Measurements from ENCODE around the gene CTF1. TPM values are rescaled to one million over a fixed set of nuclear protein-coding genes. Genes with fewer than 3 reads are reported as not detected.
A peak's percentile ranks its signal among the peaks of the same experiment; 100 is the strongest.

Gene CTF1
- total RNA-seq, 2 donors from 2014 or later, result 3.1 to 3.3 TPM

DNA sequence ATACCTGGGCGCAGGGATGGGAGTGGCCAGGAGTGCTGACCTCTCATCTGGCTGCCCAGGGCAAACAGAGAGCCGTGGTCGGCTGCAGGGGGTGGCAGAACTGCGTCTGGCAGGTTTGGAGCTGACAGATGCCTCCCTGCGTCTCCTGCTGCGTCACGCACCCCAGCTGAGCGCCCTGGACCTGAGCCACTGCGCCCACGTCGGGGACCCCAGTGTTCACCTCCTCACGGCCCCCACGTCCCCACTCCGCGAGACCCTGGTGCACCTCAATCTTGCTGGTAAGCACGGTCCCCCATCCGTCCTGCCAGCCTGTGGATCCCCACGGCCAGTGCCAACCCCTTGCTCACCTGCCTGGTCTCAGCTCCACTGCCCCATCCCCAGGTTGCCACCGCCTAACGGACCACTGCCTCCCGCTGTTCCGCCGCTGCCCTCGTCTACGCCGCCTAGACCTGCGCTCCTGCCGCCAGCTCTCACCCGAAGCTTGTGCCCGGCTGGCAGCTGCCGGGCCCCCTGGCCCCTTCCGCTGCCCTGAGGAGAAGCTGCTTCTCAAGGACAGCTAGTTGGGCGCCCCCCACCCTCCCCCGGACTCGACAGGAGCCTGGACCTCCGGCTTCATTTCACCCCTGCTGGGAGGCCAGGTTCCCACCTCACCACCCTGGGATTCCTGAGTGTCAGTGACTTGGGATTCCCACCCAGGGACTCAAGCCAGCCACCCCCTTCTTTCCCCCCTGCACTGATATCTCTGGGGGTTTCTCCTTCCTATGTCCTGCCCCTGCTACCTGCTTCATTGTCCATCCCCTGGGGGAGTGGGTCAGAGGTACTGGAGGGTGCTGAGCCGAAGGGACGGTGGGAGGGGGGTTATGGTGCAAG lies 50.5 kb downstream of the CTF1 start:
- no peaks in the 10 kb centered on the region for H3K27me3 Mint-ChIP-seq (ENCODE audit: insufficient read depth)
- peaks cover 49% of the 10 kb centered on the region for H3K36me3 ChIP-seq (ENCODE audit: control insufficient read depth, insufficient read depth, low read length)
- peak overlapping the region; percentile 79 for H3K27ac Mint-ChIP-seq
- DNase-seq, result peak; percentile 60
- H3K9ac ChIP-seq (ENCODE audit: extremely low read depth, low read length, poor library complexity, severe bottlenecking), result peak overlapping the region; percentile 82
- peaks cover 16% of the 10 kb centered on the region for H3K4me1 ChIP-seq (ENCODE audit: control insufficient read depth, insufficient read depth, low read length)
- TF ChIP-seq, protein P1, sequence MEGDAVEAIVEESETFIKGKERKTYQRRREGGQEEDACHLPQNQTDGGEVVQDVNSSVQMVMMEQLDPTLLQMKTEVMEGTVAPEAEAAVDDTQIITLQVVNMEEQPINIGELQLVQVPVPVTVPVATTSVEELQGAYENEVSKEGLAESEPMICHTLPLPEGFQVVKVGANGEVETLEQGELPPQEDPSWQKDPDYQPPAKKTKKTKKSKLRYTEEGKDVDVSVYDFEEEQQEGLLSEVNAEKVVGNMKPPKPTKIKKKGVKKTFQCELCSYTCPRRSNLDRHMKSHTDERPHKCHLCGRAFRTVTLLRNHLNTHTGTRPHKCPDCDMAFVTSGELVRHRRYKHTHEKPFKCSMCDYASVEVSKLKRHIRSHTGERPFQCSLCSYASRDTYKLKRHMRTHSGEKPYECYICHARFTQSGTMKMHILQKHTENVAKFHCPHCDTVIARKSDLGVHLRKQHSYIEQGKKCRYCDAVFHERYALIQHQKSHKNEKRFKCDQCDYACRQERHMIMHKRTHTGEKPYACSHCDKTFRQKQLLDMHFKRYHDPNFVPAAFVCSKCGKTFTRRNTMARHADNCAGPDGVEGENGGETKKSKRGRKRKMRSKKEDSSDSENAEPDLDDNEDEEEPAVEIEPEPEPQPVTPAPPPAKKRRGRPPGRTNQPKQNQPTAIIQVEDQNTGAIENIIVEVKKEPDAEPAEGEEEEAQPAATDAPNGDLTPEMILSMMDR (conservative IDR thresholded peaks at IDR 0.05), result no peak
- H3K4me1 Mint-ChIP-seq, result peaks cover 20% of the 10 kb centered on the region
- no peaks in the 10 kb centered on the region for H3K27me3 ChIP-seq (ENCODE audit: control insufficient read depth, insufficient read depth, low read length, poor library complexity, severe bottlenecking)
- H3K9me3 Mint-ChIP-seq, result no peaks in the 10 kb centered on the region
- H3K9me3 ChIP-seq (ENCODE audit: control insufficient read depth, low read length), result no peaks in the 10 kb centered on the region
- WGBS, 2 experiments (ENCODE audit: insufficient coverage in 1 of 2, insufficient read length in 1 of 2), result 88 to 93% methylated on average over 25 to 38 of the region's 38 CpGs
- H3K36me3 Mint-ChIP-seq (ENCODE audit: low read depth), result peaks cover 40% of the 10 kb centered on the region
- H3K4me3 ChIP-seq (ENCODE audit: low read length), result no peak overlapping the region
- peak overlapping the region; percentile 95 for H3K27ac ChIP-seq (ENCODE audit: low read depth, low read length)
- peak overlapping the region; percentile 11 for H3K4me3 Mint-ChIP-seq

DNA sequence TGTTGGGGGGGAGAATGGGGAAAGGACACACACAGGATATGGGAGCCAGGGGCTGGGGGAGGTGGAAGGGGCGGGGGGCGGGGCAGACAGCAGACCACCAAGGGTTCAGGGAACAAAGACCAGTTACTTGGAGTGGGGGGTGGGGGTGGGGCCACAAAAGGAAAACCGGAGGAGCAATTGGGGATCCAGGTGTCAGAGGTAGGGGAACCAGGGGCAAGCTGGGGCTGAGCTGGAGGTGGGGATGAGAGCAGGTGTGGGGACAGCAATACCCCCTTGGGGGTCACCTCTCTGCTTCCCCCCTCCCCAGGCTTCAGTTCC lies 51.1 kb downstream of the CTF1 start:
- no peaks in the 10 kb centered on the region for H3K27me3 ChIP-seq (ENCODE audit: control insufficient read depth, insufficient read depth, low read length, poor library complexity, severe bottlenecking)
- peaks cover 12% of the 10 kb centered on the region for H3K4me1 ChIP-seq (ENCODE audit: control insufficient read depth, insufficient read depth, low read length)
- no peaks in the 10 kb centered on the region for H3K9me3 ChIP-seq (ENCODE audit: control insufficient read depth, low read length)
- H3K4me1 Mint-ChIP-seq, result peaks cover 20% of the 10 kb centered on the region
- H3K36me3 ChIP-seq (ENCODE audit: control insufficient read depth, insufficient read depth, low read length), result peaks cover 44% of the 10 kb centered on the region
- H3K9ac ChIP-seq (ENCODE audit: extremely low read depth, low read length, poor library complexity, severe bottlenecking), result peak overlapping the region; percentile 82
- TF ChIP-seq, protein P1 (conservative IDR thresholded peaks at IDR 0.05), result no peak
- H3K27me3 Mint-ChIP-seq (ENCODE audit: insufficient read depth), result no peaks in the 10 kb centered on the region
- H3K4me3 ChIP-seq (ENCODE audit: low read length), result peak overlapping the region; percentile 62
- 26% methylated on average over 2 of the region's 3 CpGs; no CpG with 5 or more reads in 1 of the 2 experiments for WGBS, 2 experiments (ENCODE audit: insufficient coverage in 1 of 2, insufficient read length in 1 of 2)
- H3K27ac Mint-ChIP-seq, result peak overlapping the region; percentile 96
- H3K27ac ChIP-seq (ENCODE audit: low read depth, low read length), result peak overlapping the region; percentile 95
- no peaks in the 10 kb centered on the region for H3K9me3 Mint-ChIP-seq
- H3K36me3 Mint-ChIP-seq (ENCODE audit: low read depth), result peaks cover 37% of the 10 kb centered on the region
- H3K4me3 Mint-ChIP-seq, result peak overlapping the region; percentile 82
- DNase-seq, result peak; percentile 72

DNA sequence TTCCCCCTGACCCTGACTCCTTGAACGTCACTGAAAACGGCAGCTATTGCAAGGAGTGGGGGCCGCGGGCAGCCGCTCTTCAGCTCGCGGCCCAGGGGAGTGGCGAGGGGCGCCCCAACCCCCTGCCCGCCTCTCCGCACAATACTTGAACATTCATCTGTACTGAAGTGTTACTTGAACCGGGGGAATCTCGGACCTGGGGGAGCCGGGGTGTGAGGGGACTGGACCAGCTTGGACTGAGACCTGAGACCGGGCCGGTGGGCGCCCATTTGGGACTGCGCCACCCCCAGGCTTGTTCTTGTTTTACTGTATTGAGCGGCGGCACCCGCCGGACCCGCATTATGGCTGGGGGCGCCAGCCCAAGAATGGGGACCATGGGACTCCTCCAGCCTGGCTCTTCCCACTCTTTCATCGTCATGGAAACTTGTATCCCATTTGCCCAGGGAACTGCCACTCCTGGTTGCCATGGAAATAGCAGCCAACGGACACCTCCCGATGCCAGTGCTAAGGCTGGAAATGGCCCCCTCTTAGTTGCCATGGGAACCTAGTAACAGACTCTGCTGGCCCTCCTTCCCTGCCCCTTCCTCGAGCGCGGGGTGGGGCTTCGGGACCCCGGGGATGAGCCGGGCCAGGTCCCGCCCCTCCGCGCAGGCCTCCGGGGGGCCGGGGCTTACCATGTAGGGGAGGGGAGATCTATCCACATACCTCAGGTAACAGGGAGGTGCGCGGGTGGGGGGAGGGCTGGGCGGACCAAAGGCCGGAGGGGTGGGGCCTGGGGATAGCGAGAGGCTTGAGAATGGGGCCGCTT lies 51.6 kb downstream of the CTF1 start:
- Mint-ChIP-seq H3K9me3 (no peaks in the 10 kb centered on the region), H3K4me3 (peak overlapping the region; percentile 82), H3K27me3 (ENCODE audit: insufficient read depth) (no peaks in the 10 kb centered on the region), H3K4me1 (peaks cover 20% of the 10 kb centered on the region), H3K36me3 (ENCODE audit: low read depth) (peaks cover 31% of the 10 kb centered on the region), H3K27ac (peak overlapping the region; percentile 96)
- H3K4me3 ChIP-seq (ENCODE audit: low read length), result peak overlapping the region; percentile 91
- peak; percentile 100 for DNase-seq
- H3K9me3 ChIP-seq (ENCODE audit: control insufficient read depth, low read length), result no peaks in the 10 kb centered on the region
- H3K4me1 ChIP-seq (ENCODE audit: control insufficient read depth, insufficient read depth, low read length), result peaks cover 12% of the 10 kb centered on the region
- TF ChIP-seq, protein P1 (conservative IDR thresholded peaks at IDR 0.05), result peak; percentile 23
- H3K36me3 ChIP-seq (ENCODE audit: control insufficient read depth, insufficient read depth, low read length), result peaks cover 38% of the 10 kb centered on the region
- WGBS, 2 experiments (ENCODE audit: insufficient coverage in 1 of 2, insufficient read length in 1 of 2), result 8 to 9% methylated on average over 23 to 38 of the region's 44 CpGs
- no peaks in the 10 kb centered on the region for H3K27me3 ChIP-seq (ENCODE audit: control insufficient read depth, insufficient read depth, low read length, poor library complexity, severe bottlenecking)
- peak overlapping the region; percentile 82 for H3K9ac ChIP-seq (ENCODE audit: extremely low read depth, low read length, poor library complexity, severe bottlenecking)
- H3K27ac ChIP-seq (ENCODE audit: low read depth, low read length), result peak overlapping the region; percentile 95
